Loucy (cell line): ENCODE measurements around the gene OR2Z1.

Source experiments
- EZH2phosphoT487 ChIP-seq: fragments of 200-600 bp; IDR thresholded peaks from 2 replicates; pipeline ENCODE4 v1.6.1; 2018; ENCODE audit warnings: antibody characterized with exemption, mild to moderate bottlenecking, moderate library complexity, borderline replicate concordance
- TF ChIP-seq, protein P1 (sequence below): fragments of 200-600 bp; sonication (generic); conservative IDR thresholded peaks from 2 replicates; pipeline ENCODE4 v1.5.1; 2014; ENCODE audit warnings: mild to moderate bottlenecking, antibody characterized with exemption, low read length

DNA sequence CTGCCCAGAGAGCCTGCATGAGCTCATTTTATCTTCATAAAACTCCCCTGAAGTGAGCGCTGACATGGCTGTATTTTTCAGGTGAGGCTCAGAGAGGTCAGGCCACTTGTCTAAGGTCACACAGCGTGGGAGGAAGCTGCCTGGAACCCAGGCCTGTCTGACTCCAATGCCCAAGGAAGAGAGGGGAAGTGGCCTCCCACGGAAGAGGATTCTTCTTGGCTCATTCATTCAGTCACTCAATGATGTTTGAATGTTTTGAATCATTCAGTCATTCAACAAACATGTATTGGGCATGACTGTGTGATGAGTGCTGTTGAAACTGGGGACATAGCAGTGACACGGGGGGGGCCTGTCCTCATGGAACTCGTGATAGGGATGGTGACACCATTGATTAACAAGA is 34.9 kb upstream of the OR2Z1 start:
- TF ChIP-seq, protein P1, sequence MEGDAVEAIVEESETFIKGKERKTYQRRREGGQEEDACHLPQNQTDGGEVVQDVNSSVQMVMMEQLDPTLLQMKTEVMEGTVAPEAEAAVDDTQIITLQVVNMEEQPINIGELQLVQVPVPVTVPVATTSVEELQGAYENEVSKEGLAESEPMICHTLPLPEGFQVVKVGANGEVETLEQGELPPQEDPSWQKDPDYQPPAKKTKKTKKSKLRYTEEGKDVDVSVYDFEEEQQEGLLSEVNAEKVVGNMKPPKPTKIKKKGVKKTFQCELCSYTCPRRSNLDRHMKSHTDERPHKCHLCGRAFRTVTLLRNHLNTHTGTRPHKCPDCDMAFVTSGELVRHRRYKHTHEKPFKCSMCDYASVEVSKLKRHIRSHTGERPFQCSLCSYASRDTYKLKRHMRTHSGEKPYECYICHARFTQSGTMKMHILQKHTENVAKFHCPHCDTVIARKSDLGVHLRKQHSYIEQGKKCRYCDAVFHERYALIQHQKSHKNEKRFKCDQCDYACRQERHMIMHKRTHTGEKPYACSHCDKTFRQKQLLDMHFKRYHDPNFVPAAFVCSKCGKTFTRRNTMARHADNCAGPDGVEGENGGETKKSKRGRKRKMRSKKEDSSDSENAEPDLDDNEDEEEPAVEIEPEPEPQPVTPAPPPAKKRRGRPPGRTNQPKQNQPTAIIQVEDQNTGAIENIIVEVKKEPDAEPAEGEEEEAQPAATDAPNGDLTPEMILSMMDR = no peak
- no peak for TF ChIP-seq EZH2phosphoT487
